SK-N-MC (cell line): ENCODE results near the gene SDK2.

Experiments
- EZH2 ChIP-seq: fragments of 200-600 bp; sonication (generic); IDR thresholded peaks from one replicate; pipeline ENCODE4 v1.6.1; 2017; ENCODE audit warnings: antibody characterized with exemption
- POLR2AphosphoS5 ChIP-seq: IDR thresholded peaks from 2 replicates; pipeline ENCODE4 v1.6.1; 2012; ENCODE audit warnings: mild to moderate bottlenecking, low read depth, low read length, borderline replicate concordance

GRCh38 chr17:73630965-73631595 lies 13.2 kb downstream of the SDK2 start:
- TF ChIP-seq EZH2 (no peak), POLR2AphosphoS5 (no peak)
